Left lung (tissue), 10 donors: Measurements from ENCODE around the gene ULK4. TPM values are rescaled to one million over a fixed set of nuclear protein-coding genes. Genes with fewer than 3 reads are reported as not detected.

Source experiments
- ATAC-seq: fragments of 200-7000 bp; cut with Tn5 transposase; one replicate; pipeline ENCODE4 v1.9.1; 2020; ENCODE audit warnings: moderate library complexity
- DNase-seq, 4 donors: peaks; one replicate each; pipeline ENCODE4 v3.0.0-alpha.2; 2013 to 2020
- H3K27ac ChIP-seq, 2 donors: fragments of 200-600 bp; sonication (generic) in 1 of 2; one replicate each; pipeline versions ENCODE4 v1.5.0 to v1.8.0; 2020 to 2021
- H3K27me3 ChIP-seq, 2 donors: fragments of 200-600 bp; sonication (generic) in 1 of 2; one replicate each; pipeline versions ENCODE4 v1.5.0 to v1.8.0; 2020 to 2021
- H3K36me3 ChIP-seq, 2 donors: fragments of 200-600 bp; sonication (generic) in 1 of 2; one replicate each; pipeline versions ENCODE4 v1.5.0 to v1.8.0; 2020 to 2021
- H3K4me1 ChIP-seq, 2 donors: fragments of 200-600 bp; one replicate each; pipeline ENCODE4 v1.8.0; 2021
- H3K4me3 ChIP-seq, 2 donors: fragments of 200-600 bp; sonication (generic) in 1 of 2; one replicate each; pipeline versions ENCODE4 v1.5.0 to v1.8.0; 2020 to 2021; ENCODE audit warnings: mild to moderate bottlenecking in 1 of 2
- H3K9me3 ChIP-seq, 2 donors: fragments of 200-600 bp; sonication (generic) in 1 of 2; one replicate each; pipeline versions ENCODE4 v1.5.0 to v1.8.0; 2020 to 2021
- CTCF ChIP-seq, 2 donors: fragments of 200-600 bp; sonication (generic) in 1 of 2; IDR thresholded peaks; one replicate each; pipeline versions ENCODE4 v1.5.0 to v1.8.0; 2021; ENCODE audit warnings: antibody characterized with exemption in 2 of 2
- intact Hi-C, 2 donors: fragments of 100-400 bp; cut with DNase I; formaldehyde crosslinking; loops; one replicate each; pipeline versions ENCODE4 v1.11.2 to v1.14.2; 2022
- polyA plus RNA-seq, 6 donors: library from polyadenylated mRNA; unstranded; fragments of 120-200 nt; gene quantifications; one replicate each; pipeline ENCODE4 v1.2.1, GENCODE V29; 2013; ENCODE audit not compliant: insufficient read length in 6 of 6
- total RNA-seq, 2 donors: library from RNA; stranded (reverse); fragmentation: NEBNext Ultra II Directional; extraction: Animal tissue kit (Norgen Biotek cat#: 25700); gene quantifications; one replicate each; pipeline ENCODE4 v1.2.1, GENCODE V29; 2021
- donor health status: DM: no; HTN: yes; CAD: no.
- donor health status: DM: no; HTN: no; CAD: no.

Gene ULK4
- total and polyA plus RNA-seq, 8 donors = 3.9 to 12.1 (median 5.6) TPM

GRCh38 chr3:41430886-41431285, 531.0 kb downstream of the ULK4 start:
- no peaks in the 10 kb centered on the region for H3K4me1 ChIP-seq
- no peak overlapping the region for H3K27ac ChIP-seq
- no peak overlapping the region for H3K4me3 ChIP-seq
- H3K36me3 ChIP-seq = no peaks in the 10 kb centered on the region
- no peaks in the 10 kb centered on the region for H3K27me3 ChIP-seq
- ATAC-seq (no peak), DNase-seq (no peak)
- H3K9me3 ChIP-seq = peaks cover 0 to 9% of the 10 kb centered on the region in 2 donors
- intact Hi-C loops = no loop called here
- no peak for TF ChIP-seq CTCF (IDR thresholded peaks at IDR 0.05)

- Histone ChIP-seq H3K4me3 (no peak overlapping the region), H3K36me3 (no peaks in the 10 kb centered on the region), H3K27me3 (no peaks in the 10 kb centered on the region), H3K9me3 (peaks cover 0 to 9% of the 10 kb centered on the region in 2 donors), H3K27ac (no peak overlapping the region), H3K4me1 (no peaks in the 10 kb centered on the region)
- intact Hi-C loops = no loop called here
- ATAC-seq (no peak), DNase-seq (no peak)
- TF ChIP-seq CTCF (IDR thresholded peaks at IDR 0.05) = no peak
These were observed 531.5 kb downstream of the ULK4 start for GRCh38 chr3:41430391-41430790.

GRCh38 chr3:41426485-41426884, 535.4 kb downstream of the ULK4 start:
- intact Hi-C loops = no loop called here
- DNase-seq = no peak
- ATAC-seq = no peak
- H3K36me3 ChIP-seq = no peaks in the 10 kb centered on the region
- no peaks in the 10 kb centered on the region for H3K4me1 ChIP-seq
- TF ChIP-seq CTCF (IDR thresholded peaks at IDR 0.05) = no peak
- H3K4me3 ChIP-seq = no peak overlapping the region
- no peaks in the 10 kb centered on the region for H3K27me3 ChIP-seq
- H3K9me3 ChIP-seq = peaks cover 0 to 6% of the 10 kb centered on the region in 2 donors
- H3K27ac ChIP-seq = no peak overlapping the region

GRCh38 chr3:41424543-41425300, 537.2 kb downstream of the ULK4 start:
- DNase-seq = no peak
- no peak overlapping the region for H3K27ac ChIP-seq
- no peak overlapping the region for H3K4me3 ChIP-seq
- no peaks in the 10 kb centered on the region for H3K4me1 ChIP-seq
- TF ChIP-seq CTCF (IDR thresholded peaks at IDR 0.05) = no peak
- no peaks in the 10 kb centered on the region for H3K36me3 ChIP-seq
- intact Hi-C loops = no loop called here
- no peaks in the 10 kb centered on the region for H3K27me3 ChIP-seq
- ATAC-seq = no peak
- H3K9me3 ChIP-seq = peaks cover 0 to 6% of the 10 kb centered on the region in 2 donors

- Histone ChIP-seq H3K4me3 (no peak overlapping the region), H3K9me3 (no peaks in the 10 kb centered on the region), H3K27ac (no peak overlapping the region), H3K27me3 (no peaks in the 10 kb centered on the region), H3K4me1 (no peaks in the 10 kb centered on the region), H3K36me3 (no peaks in the 10 kb centered on the region)
- no peak for TF ChIP-seq CTCF (IDR thresholded peaks at IDR 0.05)
- DNase-seq = no peak
- intact Hi-C loops = no loop called here
- ATAC-seq = no peak
These were observed 542.1 kb downstream of the ULK4 start for GRCh38 chr3:41419809-41420208.
